HepG2 (cell line): ENCODE results near the gene CMTM1. TPM values are rescaled to one million over a fixed set of nuclear protein-coding genes. Genes with fewer than 3 reads are reported as not detected.

ENCODE experiments used
- ATAC-seq: fragments of 200-7000 bp; cut with Tn5 transposase; 3 replicates; pipeline ENCODE4 v1.9.1; 2020; ENCODE audit warnings: mild to moderate bottlenecking, moderate library complexity
- BruUV-seq: library from RNA; stranded (reverse); fragments of 400-500 nt; replicated peaks from 2 replicates; lab custom pipeline; 2021; lab: Mats Ljungman, UMichigan
- CTCF ChIA-PET: fragments of 300-600 bp; formaldehyde crosslinking; extraction: SDS; loops from one replicate; lab custom pipeline; 2021; ENCODE audit warnings: low total read pairs, inconsistent platforms, low intra/inter-chr PET ratio; lab: Yijun Ruan, JAX
- POLR2A ChIA-PET: fragments of 350-600 bp; sonication (Branson Sonifier 250); formaldehyde crosslinking; loops from one replicate; lab custom pipeline; 2020; ENCODE audit warnings: antibody characterized with exemption, inconsistent platforms; lab: Yijun Ruan, JAX
- DNase-seq: peaks from one replicate; pipeline ENCODE4 v3.0.0-alpha.2; 2015; ENCODE audit warnings: low spot score
- FAIRE-seq: peaks from 3 replicates; lab custom pipeline; 2011; peaks lifted over from hg19 to GRCh38; lab: Jason Lieb, UNC
- H2AFZ ChIP-seq: one replicate; pipeline ENCODE4 v1.6.1; 2011; ENCODE audit warnings: low read length, inconsistent platforms
- H3K27ac ChIP-seq: fragments of 300-600 bp; 3 replicates; pipeline ENCODE4 v1.8.0; 2011; ENCODE audit warnings: mixed run types, mild to moderate bottlenecking, mixed read lengths, low read length, inconsistent platforms; ENCODE audit not compliant: insufficient read depth; ENCODE audit errors: extremely low read length
- H3K27me3 ChIP-seq, 2 experiments: fragments of 200-600 bp in 1 of 2; 2 replicates in 1 of 2; 3 replicates in 1 of 2; pipeline versions ENCODE4 v1.6.0 to v1.8.0; 2011; ENCODE audit warnings: low read length in 2 of 2, mild to moderate bottlenecking in 2 of 2, moderate library complexity in 2 of 2, inconsistent platforms in 1 of 2; ENCODE audit not compliant: insufficient read depth in 2 of 2, control insufficient read depth in 1 of 2
- H3K36me3 ChIP-seq, 2 experiments: fragments of 200-600 bp in 1 of 2; replicated peaks in 1 of 2; 2 replicates in 1 of 2; 3 replicates in 1 of 2; pipeline versions ENCODE4 v1.5.1 to v1.8.0; 2011; ENCODE audit warnings: low read length in 2 of 2, inconsistent platforms in 1 of 2; ENCODE audit not compliant: insufficient read depth in 2 of 2, control insufficient read depth in 1 of 2
- H3K4me1 ChIP-seq: 2 replicates; pipeline ENCODE4 v1.5.1; 2012; ENCODE audit warnings: low read length, inconsistent platforms; ENCODE audit not compliant: insufficient read depth
- H3K4me2 ChIP-seq: 2 replicates; pipeline ENCODE4 v1.6.0; 2011; ENCODE audit warnings: low read depth, low read length, inconsistent platforms
- H3K4me3 ChIP-seq, 3 experiments: fragments of 200-600 bp in 1 of 3; sonication (generic), shearing (Covaris generic) in 1 of 3; replicated peaks in 1 of 3; 2 replicates each; pipeline ENCODE4 v1.5.1; 2011 to 2016; ENCODE audit warnings: low read length in 3 of 3, inconsistent platforms in 2 of 3, low read depth in 2 of 3, mild to moderate bottlenecking in 2 of 3, control low read depth in 1 of 3, mixed read lengths in 1 of 3; ENCODE audit not compliant: insufficient read depth in 1 of 3
- H3K79me2 ChIP-seq: one replicate; pipeline ENCODE4 v1.6.1; 2011; ENCODE audit warnings: low read length, inconsistent platforms; ENCODE audit not compliant: insufficient read depth
- H3K9ac ChIP-seq: 2 replicates; pipeline ENCODE4 v1.6.0; 2011; ENCODE audit warnings: mild to moderate bottlenecking, low read depth, low read length, inconsistent platforms; ENCODE audit not compliant: insufficient read depth
- H3K9me3 ChIP-seq: 2 replicates; pipeline ENCODE4 v1.5.1; 2012; ENCODE audit warnings: mild to moderate bottlenecking, low read length
- H4K20me1 ChIP-seq: 2 replicates; pipeline ENCODE4 v1.6.0; 2011; ENCODE audit warnings: inconsistent platforms, mild to moderate bottlenecking, low read length, moderate library complexity; ENCODE audit not compliant: insufficient read depth
- DBP ChIP-seq: sonication (generic); formaldehyde crosslinking; IDR thresholded peaks from 2 replicates; pipeline ENCODE4 v1.4.0; 2020; ENCODE audit warnings: missing genetic modification reagents; ENCODE audit errors: not compliant biosample characterization
- ELF1 ChIP-seq: sonication (generic); formaldehyde crosslinking; IDR thresholded peaks from 2 replicates; pipeline ENCODE4 v1.4.0; 2020; ENCODE audit warnings: missing genetic modification reagents
- NFYC ChIP-seq: IDR thresholded peaks from 2 replicates; pipeline ENCODE4 v1.6.1; 2016; ENCODE audit warnings: missing genetic modification reagents, missing compliant biosample characterization
- POGK ChIP-seq: sonication (generic); formaldehyde crosslinking; conservative IDR thresholded peaks from 2 replicates; pipeline ENCODE4 v1.8.0; 2022; ENCODE audit warnings: mild to moderate bottlenecking, moderate library complexity, missing genetic modification reagents
- SSRP1 ChIP-seq: IDR thresholded peaks from 2 replicates; pipeline ENCODE4 v1.6.1; 2016; ENCODE audit warnings: control low read depth
- ZKSCAN5 ChIP-seq: sonication (generic); formaldehyde crosslinking; IDR thresholded peaks from 2 replicates; pipeline ENCODE4 v1.5.1; 2020; ENCODE audit warnings: mild to moderate bottlenecking, missing genetic modification reagents
- ZNF180 ChIP-seq: sonication (generic); formaldehyde crosslinking; IDR thresholded peaks from 2 replicates; pipeline ENCODE4 v1.4.0; 2020; ENCODE audit warnings: low read depth, missing genetic modification reagents, borderline replicate concordance
- ZNF326 ChIP-seq: sonication (generic); formaldehyde crosslinking; IDR thresholded peaks from 2 replicates; pipeline ENCODE4 v1.4.0; 2020; ENCODE audit warnings: missing genetic modification reagents, borderline replicate concordance
- WGBS: methylation state at CpG from one replicate; pipeline ENCODE4 v1.1.6; 2017; ENCODE audit warnings: low lambda C conversion rate; 5-methylcytosine and 5-hydroxymethylcytosine counted together
- in situ Hi-C: cut with HindIII; loops from 2 replicates; pipeline ENCODE4 v1.10.0; 2017; ENCODE audit warnings: low pct_unique_long_range_greater_than_20kb; ENCODE audit not compliant: extremely low pct_ligation_motif_present
- intact Hi-C: fragments of 100-400 bp; cut with micrococcal nuclease; formaldehyde crosslinking; loops from one replicate; pipeline ENCODE4 v1.10.0; 2022; ENCODE audit not compliant: unreplicated experiment
- polyA plus RNA-seq, 8 experiments: library from polyadenylated mRNA; depleted of rRNA in 3 of 8; stranded (reverse) in 7 of 8; unstranded in 1 of 8; fragments of >200 nt; fragmentation: Illumina TruSeq in 4 of 8; extraction: Trizol in 4 of 8; gene quantifications; 2 replicates each; pipeline versions ENCODE4 v1.2.1 to v1.2.3, GENCODE V29; 2011 to 2016; ENCODE audit warnings: low read depth in 4 of 8, missing spikeins in 1 of 8, mixed read lengths in 1 of 8; ENCODE audit not compliant: insufficient read depth in 1 of 8
- total RNA-seq, 5 experiments: library from RNA; depleted of rRNA; stranded (reverse); fragments of >200 nt; fragmentation: Illumina TruSeq; extraction: Trizol; gene quantifications; 2 replicates each; pipeline ENCODE4 v1.2.3, GENCODE V29; 2016; ENCODE audit warnings: low read depth in 1 of 5

CMTM1 gene
- total and polyA plus RNA-seq, 2 of the 13 experiments (the other 11 are each of a cell fraction or from before 2014, with no cell fraction given) = 1.7 to 2.9 TPM

- BruUV-seq = no TSS peak
- no peak overlapping the region for H3K27ac ChIP-seq
- intact Hi-C loops (no loop called here), in situ Hi-C loops (no loop called here)
- H3K27me3 ChIP-seq = no peaks in the 10 kb centered on the region
- DNase-seq = no peak
- WGBS = 95% methylated on average over 5 of the region's 5 CpGs
- H3K9me3 ChIP-seq = no peaks in the 10 kb centered on the region
- no peak overlapping the region for H3K4me3 ChIP-seq
- peaks cover 8% of the 10 kb centered on the region for H3K4me1 ChIP-seq
- no peaks in the 10 kb centered on the region for H3K79me2 ChIP-seq
- no peak overlapping the region for H3K4me2 ChIP-seq
- H3K36me3 ChIP-seq = peaks cover 20 to 42% of the 10 kb centered on the region in 2 experiments
- H4K20me1 ChIP-seq = no peaks in the 10 kb centered on the region
- ChIA-PET POLR2A (no interaction called here), CTCF (no interaction called here)
- TF ChIP-seq ZNF180 (peak; percentile 76; the same call in 1 of the 2 replicates), NFYC (peak; percentile 44; the same call in 1 of the 2 replicates), SSRP1 (CRISPR knock-in tag) (no peak)
- FAIRE-seq = no peak
- H2AFZ ChIP-seq = no peak overlapping the region
- no peak for ATAC-seq
- no peak overlapping the region for H3K9ac ChIP-seq
Measured at GRCh38 chr16:66528294-66528693, 37.9 kb upstream of the CMTM1 start.

GRCh38 chr16:66529475-66529874 is 36.8 kb upstream of the CMTM1 start:
- no peak for TF ChIP-seq POGK
- TF ChIP-seq ELF1 (CRISPR knock-in tag) = no peak
- TF ChIP-seq ZNF326 (CRISPR knock-in tag) = no peak
- TF ChIP-seq DBP (CRISPR knock-in tag) = no peak
- no peak for TF ChIP-seq ZKSCAN5 (CRISPR knock-in tag)
- Histone ChIP-seq H3K4me2 (no peak overlapping the region), H4K20me1 (no peaks in the 10 kb centered on the region), H3K36me3 (peaks cover 20 to 42% of the 10 kb centered on the region in 2 experiments), H3K9ac (no peak overlapping the region), H2AFZ (no peak overlapping the region), H3K4me1 (peaks cover 8% of the 10 kb centered on the region), H3K4me3 (no peak overlapping the region), H3K27me3 (no peaks in the 10 kb centered on the region), H3K9me3 (no peaks in the 10 kb centered on the region), H3K27ac (no peak overlapping the region), H3K79me2 (no peaks in the 10 kb centered on the region)
- ATAC-seq = no peak
- in situ Hi-C loops = no loop called here
- POLR2A ChIA-PET = no interaction called here
- no peak for DNase-seq
- WGBS = 70% methylated on average over 6 of the region's 6 CpGs
- CTCF ChIA-PET = no interaction called here
- intact Hi-C loops = no loop called here
- no TSS peak for BruUV-seq
- FAIRE-seq = no peak
